HepG2 (cell line): ENCODE measurements around the gene TEF. TPM values are rescaled to one million over a fixed set of nuclear protein-coding genes. Genes with fewer than 3 reads are reported as not detected.

Source experiments
- ARNTL ChIP-seq: sonication (generic); formaldehyde crosslinking; IDR thresholded peaks from 2 replicates; pipeline ENCODE4 v1.4.0; 2020; ENCODE audit warnings: mild to moderate bottlenecking, missing genetic modification reagents
- CENPT ChIP-seq: sonication (generic); formaldehyde crosslinking; IDR thresholded peaks from 2 replicates; pipeline ENCODE4 v1.8.0; 2022; ENCODE audit warnings: low read depth, mild to moderate bottlenecking, moderate library complexity, missing genetic modification reagents
- HNRNPL ChIP-seq: fragments of 200-400 bp; formaldehyde crosslinking; IDR thresholded peaks from 2 replicates; pipeline ENCODE4 v1.6.1; 2017; ENCODE audit warnings: mild to moderate bottlenecking, low read depth, low read length
- HOXA7 ChIP-seq: sonication (generic); formaldehyde crosslinking; IDR thresholded peaks from 2 replicates; pipeline ENCODE4 v1.8.1; 2022; ENCODE audit warnings: mild to moderate bottlenecking, missing genetic modification reagents, moderate library complexity
- IRF2 ChIP-seq: IDR thresholded peaks from 2 replicates; pipeline ENCODE4 v1.6.1; 2018; ENCODE audit warnings: missing genetic modification reagents, missing compliant biosample characterization
- MAX ChIP-seq: IDR thresholded peaks from 2 replicates; pipeline ENCODE4 v1.6.1; 2012; ENCODE audit warnings: inconsistent platforms
- MEIS2 ChIP-seq: sonication (generic); formaldehyde crosslinking; IDR thresholded peaks from 2 replicates; pipeline ENCODE4 v1.9.0; 2021; ENCODE audit warnings: mild to moderate bottlenecking, missing genetic modification reagents
- NFRKB ChIP-seq: fragments of 450-650 bp; IDR thresholded peaks from 2 replicates; pipeline ENCODE4 v1.6.1; 2017
- PHF21A ChIP-seq: sonication (generic); formaldehyde crosslinking; IDR thresholded peaks from 2 replicates; pipeline ENCODE4 v1.5.0; 2020; ENCODE audit warnings: mild to moderate bottlenecking, missing genetic modification reagents
- PRDM10 ChIP-seq: sonication (generic); formaldehyde crosslinking; IDR thresholded peaks from 2 replicates; pipeline ENCODE4 v1.4.0; 2020; ENCODE audit warnings: low read depth, missing genetic modification reagents
- PRDM15 ChIP-seq: sonication (generic); formaldehyde crosslinking; IDR thresholded peaks from 2 replicates; pipeline ENCODE4 v1.4.0; 2020; ENCODE audit warnings: missing genetic modification reagents
- REL ChIP-seq: sonication (generic); formaldehyde crosslinking; conservative IDR thresholded peaks from 2 replicates; pipeline ENCODE4 v1.8.0; 2022; ENCODE audit warnings: mild to moderate bottlenecking, missing genetic modification reagents, moderate library complexity
- ZNF235 ChIP-seq: sonication (generic); formaldehyde crosslinking; IDR thresholded peaks from 2 replicates; pipeline ENCODE4 v1.8.1; 2023; ENCODE audit warnings: mild to moderate bottlenecking, missing genetic modification reagents, borderline replicate concordance
- ZNF33B ChIP-seq: sonication (generic); formaldehyde crosslinking; IDR thresholded peaks from 2 replicates; pipeline ENCODE4 v1.5.1; 2020; ENCODE audit warnings: mild to moderate bottlenecking, missing genetic modification reagents
- ZNF367 ChIP-seq: sonication (generic); formaldehyde crosslinking; IDR thresholded peaks from 2 replicates; pipeline ENCODE4 v1.4.0; 2020; ENCODE audit warnings: missing genetic modification reagents, borderline replicate concordance
- ZNF574 ChIP-seq: sonication (generic); formaldehyde crosslinking; IDR thresholded peaks from 2 replicates; pipeline ENCODE4 v1.4.0; 2020; ENCODE audit warnings: missing genetic modification reagents
- ZNF639 ChIP-seq: conservative IDR thresholded peaks from 2 replicates; pipeline ENCODE4 v1.6.1; 2018; ENCODE audit warnings: missing genetic modification reagents
- ZNF670 ChIP-seq: sonication (generic); formaldehyde crosslinking; IDR thresholded peaks from 2 replicates; pipeline ENCODE4 v1.8.0; 2022; ENCODE audit warnings: mild to moderate bottlenecking, missing genetic modification reagents, borderline replicate concordance
- polyA plus RNA-seq, 8 experiments: library from polyadenylated mRNA; depleted of rRNA in 3 of 8; stranded (reverse) in 7 of 8; unstranded in 1 of 8; fragments of >200 nt; fragmentation: Illumina TruSeq in 4 of 8; extraction: Trizol in 4 of 8; gene quantifications; 2 replicates each; pipeline versions ENCODE4 v1.2.1 to v1.2.3, GENCODE V29; 2011 to 2016; ENCODE audit warnings: low read depth in 4 of 8, missing spikeins in 1 of 8, mixed read lengths in 1 of 8; ENCODE audit not compliant: insufficient read depth in 1 of 8
- total RNA-seq, 5 experiments: library from RNA; depleted of rRNA; stranded (reverse); fragments of >200 nt; fragmentation: Illumina TruSeq; extraction: Trizol; gene quantifications; 2 replicates each; pipeline ENCODE4 v1.2.3, GENCODE V29; 2016; ENCODE audit warnings: low read depth in 1 of 5

TEF gene
- total and polyA plus RNA-seq, 2 of the 13 experiments (the other 11 are each of a cell fraction or from before 2014, with no cell fraction given) = 7.6 to 11.2 TPM

- TF ChIP-seq ZNF574 (CRISPR knock-in tag) = no peak; the same call in 1 of the 2 replicates
- 0 out of 2 replicates have a peak, but pooled peaks have one; percentile 53 for TF ChIP-seq ARNTL (CRISPR knock-in tag)
- no peak for TF ChIP-seq ZNF33B (CRISPR knock-in tag)
- no peak for TF ChIP-seq NFRKB
- TF ChIP-seq ZNF367 (CRISPR knock-in tag) = no peak; the same call in 1 of the 2 replicates
- TF ChIP-seq ZNF670 = no peak
- TF ChIP-seq IRF2 = no peak
- TF ChIP-seq ZNF235 (CRISPR knock-in tag) = no peak
- peak; percentile 67 for TF ChIP-seq MAX
- TF ChIP-seq HOXA7 (CRISPR knock-in tag) = no peak
- no peak for TF ChIP-seq PRDM15 (CRISPR knock-in tag)
- no peak for TF ChIP-seq MEIS2 (CRISPR knock-in tag)
- TF ChIP-seq CENPT (CRISPR knock-in tag) = no peak
- TF ChIP-seq PHF21A = no peak
- no peak for TF ChIP-seq PRDM10 (CRISPR knock-in tag)
- TF ChIP-seq HNRNPL = no peak
- TF ChIP-seq REL (CRISPR knock-in tag) = no peak; the same call in 1 of the 2 replicates
- TF ChIP-seq ZNF639 (CRISPR knock-in tag) = no peak
Observed at GRCh38 chr22:41447435-41448188, 65.9 kb downstream of the TEF start (continued).
